H1 (cell line): Measurements from ENCODE around the gene ZNF281. TPM values are rescaled to one million over a fixed set of nuclear protein-coding genes. Genes with fewer than 3 reads are reported as not detected.

Experiments used
- CTCF ChIA-PET: fragments of 300-600 bp; sonication (Branson Sonifier 250); formaldehyde crosslinking; loops from one replicate; lab custom pipeline; 2021; ENCODE audit not compliant: partially characterized antibody; lab: Charles Lee
- POLR2A ChIA-PET: fragments of 300-600 bp; sonication (Branson Sonifier 250); formaldehyde crosslinking; loops from one replicate; lab custom pipeline; 2021; ENCODE audit warnings: inconsistent platforms; ENCODE audit not compliant: partially characterized antibody; lab: Charles Lee
- DNase-seq, 2 experiments: peaks; one replicate each; pipeline versions ENCODE4 v3.0.0 to v3.0.0-alpha.2; 2010 to 2022; ENCODE audit warnings: low spot score in 2 of 2, low read depth in 1 of 2, mixed read lengths in 1 of 2
- FAIRE-seq: peaks from 2 replicates; lab custom pipeline; 2011; peaks lifted over from hg19 to GRCh38; lab: Jason Lieb, UNC
- H2AFZ ChIP-seq: 2 replicates; pipeline ENCODE4 v1.8.1; 2012; ENCODE audit warnings: low read length, inconsistent platforms
- H2AK5ac ChIP-seq: 2 replicates; pipeline ENCODE4 v1.6.1; 2013; ENCODE audit warnings: low read depth, low read length
- H2BK120ac ChIP-seq: replicated peaks from 2 replicates; pipeline ENCODE3; 2013; ENCODE audit warnings: low read depth, low read length, inconsistent platforms
- H2BK12ac ChIP-seq: 2 replicates; pipeline ENCODE4 v1.6.1; 2013; ENCODE audit warnings: low read depth, low read length
- H2BK15ac ChIP-seq: 2 replicates; pipeline ENCODE4 v1.6.1; 2013; ENCODE audit warnings: low read length
- H2BK20ac ChIP-seq: 2 replicates; pipeline ENCODE4 v1.6.1; 2013; ENCODE audit warnings: low read length
- H2BK5ac ChIP-seq: 2 replicates; pipeline ENCODE4 v1.6.1; 2013; ENCODE audit warnings: low read depth, low read length
- H3K14ac ChIP-seq: 2 replicates; pipeline ENCODE4 v1.6.1; 2013; ENCODE audit warnings: inconsistent platforms; ENCODE audit not compliant: insufficient read length
- H3K18ac ChIP-seq: 2 replicates; pipeline ENCODE4 v1.6.1; 2013; ENCODE audit warnings: low read length; ENCODE audit errors: extremely low read depth
- H3K23ac ChIP-seq: 2 replicates; pipeline ENCODE4 v1.6.1; 2013; ENCODE audit warnings: inconsistent platforms; ENCODE audit not compliant: insufficient read length
- H3K23me2 ChIP-seq: 2 replicates; pipeline ENCODE4 v1.6.1; 2013; ENCODE audit warnings: low read depth, low read length
- H3K27ac ChIP-seq: 2 replicates; pipeline ENCODE4 v1.6.1; 2011; ENCODE audit warnings: low read depth, low read length, inconsistent platforms
- H3K27me3 ChIP-seq, 4 experiments: replicated peaks in 1 of 4; 1 replicate in 1 of 4; 2 replicates in 3 of 4; pipeline versions ENCODE4 v1.6.1 to v1.8.1; 2011 to 2013; ENCODE audit warnings: low read length in 3 of 4, mild to moderate bottlenecking in 3 of 4, inconsistent platforms in 2 of 4, mixed read lengths in 2 of 4, moderate library complexity in 1 of 4; ENCODE audit not compliant: control insufficient read depth in 3 of 4, insufficient read depth in 3 of 4; ENCODE audit errors: extremely low read depth in 1 of 4
- H3K36me3 ChIP-seq, 4 experiments: 2 replicates each; pipeline versions ENCODE4 v1.6.1 to v1.8.1; 2011 to 2013; ENCODE audit warnings: mild to moderate bottlenecking in 4 of 4, low read length in 3 of 4, moderate library complexity in 2 of 4, control low read depth in 1 of 4, inconsistent platforms in 1 of 4; ENCODE audit not compliant: insufficient read depth in 4 of 4, control insufficient read depth in 2 of 4
- H3K4ac ChIP-seq: replicated peaks from 2 replicates; pipeline ENCODE3; 2013; ENCODE audit warnings: low read length, low read depth, mixed read lengths, inconsistent platforms; ENCODE audit not compliant: insufficient read length
- H3K4me1 ChIP-seq, 4 experiments: replicated peaks in 1 of 4; 1 replicate in 1 of 4; 2 replicates in 3 of 4; pipeline versions ENCODE4 v1.6.1 to v1.8.1; 2011 to 2013; ENCODE audit warnings: low read length in 3 of 4, inconsistent platforms in 2 of 4, mixed read lengths in 1 of 4; ENCODE audit not compliant: insufficient read depth in 4 of 4, control insufficient read depth in 3 of 4
- H3K4me2 ChIP-seq, 2 experiments: 2 replicates each; pipeline versions ENCODE4 v1.6.1 to v1.8.1; 2011 to 2013; ENCODE audit warnings: low read depth in 2 of 2, low read length in 2 of 2, control low read depth in 1 of 2, inconsistent platforms in 1 of 2, mild to moderate bottlenecking in 1 of 2; ENCODE audit not compliant: insufficient read depth in 1 of 2
- H3K4me3 ChIP-seq, 4 experiments: fragments of 200-600, 300-600 bp in 1 of 4; sonication (generic), shearing (Covaris generic), sonication (Bioruptor Twin) in 1 of 4; 2 replicates each; pipeline versions ENCODE4 v1.5.1 to v1.8.1; 2011 to 2016; ENCODE audit warnings: low read length in 4 of 4, low read depth in 3 of 4, control low read depth in 2 of 4, inconsistent platforms in 2 of 4, mild to moderate bottlenecking in 2 of 4, mixed read lengths in 1 of 4, moderate library complexity in 1 of 4; ENCODE audit not compliant: insufficient read depth in 2 of 4; ENCODE audit errors: extremely low read depth in 1 of 4
- H3K56ac ChIP-seq: replicated peaks from 2 replicates; pipeline ENCODE3; 2013; ENCODE audit warnings: low read depth, mild to moderate bottlenecking, mixed read lengths, low read length, inconsistent platforms; ENCODE audit not compliant: insufficient read length
- H3K79me1 ChIP-seq: 2 replicates; pipeline ENCODE4 v1.6.1; 2013; ENCODE audit warnings: low read depth, low read length, control low read depth
- H3K79me2 ChIP-seq, 2 experiments: 2 replicates each; pipeline versions ENCODE4 v1.6.1 to v1.8.1; 2012 to 2013; ENCODE audit warnings: low read length in 2 of 2, mild to moderate bottlenecking in 2 of 2, inconsistent platforms in 1 of 2; ENCODE audit not compliant: insufficient read depth in 2 of 2, control insufficient read depth in 1 of 2
- H3K9ac ChIP-seq, 4 experiments: replicated peaks in 1 of 4; 1 replicate in 1 of 4; 2 replicates in 3 of 4; pipeline versions ENCODE4 v1.6.1 to v1.8.1; 2011 to 2013; ENCODE audit warnings: low read depth in 3 of 4, low read length in 3 of 4, control low read depth in 2 of 4, mild to moderate bottlenecking in 2 of 4, moderate library complexity in 2 of 4, inconsistent platforms in 1 of 4; ENCODE audit errors: extremely low read depth in 1 of 4
- H3K9me3 ChIP-seq, 2 experiments: 2 replicates each; pipeline versions ENCODE4 v1.6.1 to v1.8.1; 2012 to 2013; ENCODE audit warnings: mild to moderate bottlenecking in 2 of 2, moderate library complexity in 2 of 2, control low read depth in 1 of 2, inconsistent platforms in 1 of 2, low read depth in 1 of 2, low read length in 1 of 2, mixed read lengths in 1 of 2; ENCODE audit not compliant: insufficient read depth in 2 of 2
- H4K20me1 ChIP-seq, 2 experiments: replicated peaks in 1 of 2; 2 replicates each; pipeline versions ENCODE3 to v1.8.1; 2011 to 2013; ENCODE audit warnings: inconsistent platforms in 2 of 2, low read length in 2 of 2, mild to moderate bottlenecking in 1 of 2; ENCODE audit not compliant: insufficient read depth in 2 of 2, control insufficient read depth in 1 of 2
- H4K5ac ChIP-seq: 2 replicates; pipeline ENCODE4 v1.6.1; 2013; ENCODE audit warnings: low read length, low read depth, mixed read lengths, inconsistent platforms; ENCODE audit not compliant: insufficient read length
- H4K8ac ChIP-seq: 2 replicates; pipeline ENCODE4 v1.8.0; 2013; ENCODE audit warnings: mild to moderate bottlenecking, moderate library complexity, low read length, inconsistent platforms; ENCODE audit not compliant: insufficient read depth; ENCODE audit errors: extremely low read depth
- H4K91ac ChIP-seq: replicated peaks from 2 replicates; pipeline ENCODE3; 2013; ENCODE audit warnings: low read length, mixed read lengths, inconsistent platforms; ENCODE audit not compliant: insufficient read length
- ASH2L ChIP-seq: fragments of 200-600, 300-600 bp; sonication (generic); IDR thresholded peaks from one replicate; pipeline ENCODE4 v1.7.1; 2017; ENCODE audit warnings: low read length
- CHD2 ChIP-seq: IDR thresholded peaks from 2 replicates; pipeline ENCODE4 v1.6.1; 2012; ENCODE audit warnings: low read length, improper control_type of control experiment
- EP300 ChIP-seq, 2 experiments: IDR thresholded peaks; 1 replicate in 1 of 2; 2 replicates in 1 of 2; pipeline ENCODE4 v1.6.1; 2011 to 2012; ENCODE audit warnings: low read depth in 2 of 2, low read length in 2 of 2, mild to moderate bottlenecking in 2 of 2, borderline replicate concordance in 1 of 2, inconsistent platforms in 1 of 2, moderate library complexity in 1 of 2
- EZH2 ChIP-seq: fragments of 200-600 bp; sonication (generic); IDR thresholded peaks from 2 replicates; pipeline ENCODE4 v1.7.1; 2012; ENCODE audit warnings: low read depth, mild to moderate bottlenecking, moderate library complexity, low read length, inconsistent platforms; ENCODE audit not compliant: severe bottlenecking
- GABPA ChIP-seq: IDR thresholded peaks from 2 replicates; pipeline ENCODE4 v1.6.1; 2011; ENCODE audit warnings: mild to moderate bottlenecking, low read length, moderate library complexity, borderline replicate concordance; ENCODE audit not compliant: insufficient read depth
- JUND ChIP-seq: IDR thresholded peaks from 2 replicates; pipeline ENCODE4 v1.6.1; 2011; ENCODE audit warnings: mild to moderate bottlenecking, improper control_type of control experiment, low read length
- KDM4A ChIP-seq: IDR thresholded peaks from one replicate; pipeline ENCODE4 v1.7.1; 2012; ENCODE audit warnings: low read depth, mild to moderate bottlenecking, moderate library complexity, low read length, inconsistent platforms; ENCODE audit not compliant: severe bottlenecking
- KDM5A ChIP-seq: fragments of 200-600 bp; IDR thresholded peaks from 2 replicates; pipeline ENCODE4 v1.7.1; 2012; ENCODE audit warnings: mild to moderate bottlenecking, low read length, inconsistent platforms, mixed read lengths
- MAX ChIP-seq: IDR thresholded peaks from 2 replicates; pipeline ENCODE4 v1.6.1; 2012; ENCODE audit warnings: inconsistent platforms
- POLR2AphosphoS5 ChIP-seq: IDR thresholded peaks from 2 replicates; pipeline ENCODE4 v1.6.1; 2011; ENCODE audit warnings: low read depth, low read length
- SAP30 ChIP-seq: fragments of 300-600 bp; sonication (generic); IDR thresholded peaks from 2 replicates; pipeline ENCODE4 v1.7.1; 2012; ENCODE audit warnings: low read length, moderate library complexity, mild to moderate bottlenecking, inconsistent platforms; ENCODE audit not compliant: insufficient read depth, insufficient replicate concordance
- SRF ChIP-seq: IDR thresholded peaks from 2 replicates; pipeline ENCODE4 v1.6.1; 2011; ENCODE audit warnings: mild to moderate bottlenecking, low read depth, low read length, moderate library complexity
- whole genome bisulfite sequencing, 2 experiments: shearing (Covaris generic) in 1 of 2; methylation state at CpG; one replicate each; pipeline versions ENCODE4 v1.1.6 to v1.1.7; 2013 to 2015; ENCODE audit warnings: low lambda C conversion rate in 2 of 2, mixed read lengths in 2 of 2, inconsistent platforms in 1 of 2, low coverage in 1 of 2, missing lambda C conversion rate in 1 of 2; ENCODE audit not compliant: insufficient replicate concordance in 2 of 2, insufficient coverage in 1 of 2, insufficient read length in 1 of 2; ENCODE audit errors: extremely low coverage in 1 of 2, missing lambda C conversion rate in 1 of 2; 5-methylcytosine and 5-hydroxymethylcytosine counted together
- polyA plus RNA-seq, 7 experiments: library from polyadenylated mRNA; depleted of rRNA in 3 of 7; stranded (reverse) in 5 of 7; unstranded in 2 of 7; fragments of >200 nt in 5 of 7; fragments of 200-250 nt in 2 of 7; gene quantifications; 1 replicate in 5 of 7; 2 replicates in 1 of 7; 4 replicates in 1 of 7; pipeline versions ENCODE4 v1.2.1 to v1.2.3, GENCODE V29; 2011 to 2013; ENCODE audit warnings: missing spikeins in 2 of 7, mixed read lengths in 2 of 7
- total RNA-seq: library from RNA; stranded (reverse); fragmentation: NEBNext Ultra II Directional; extraction: Animal tissue kit (Norgen Biotek cat#: 25700); gene quantifications from 2 replicates; pipeline ENCODE4 v1.2.1, GENCODE V29; 2021

Gene ZNF281
- total and polyA plus RNA-seq, 2 of the 8 experiments (the other 6 are each of a cell fraction or from before 2014, with no cell fraction given), result 19.5 to 61.4 TPM

- Histone ChIP-seq H3K27ac (peak overlapping the region; percentile 59), H2BK120ac (peak overlapping the region; percentile 95), H3K23ac (no peak overlapping the region), H3K9ac (no peak overlapping the region), H3K4me1 (peaks cover 4 to 36% (median 23%) of the 10 kb centered on the region in 4 experiments; a peak in 6 of 7 replicates), H4K20me1 (no peaks in the 10 kb centered on the region), H3K9me3 (no peaks in the 10 kb centered on the region), H2BK20ac (peak overlapping the region; percentile 76; the same call in 1 of the 2 replicates), H2BK12ac (peak overlapping the region; percentile 93), H3K23me2 (no peaks in the 10 kb centered on the region), H3K27me3 (no peaks in the 10 kb centered on the region), H3K79me2 (no peaks in the 10 kb centered on the region), H4K8ac (no peak overlapping the region), H3K4me2 (peak overlapping the region; percentile 59 to 60; a peak in 3 of 4 replicates), H2BK15ac (no peak overlapping the region), H2BK5ac (peak overlapping the region; percentile 92; the same call in 1 of the 2 replicates), H4K91ac (peak overlapping the region; percentile 93), H3K18ac (peak overlapping the region; percentile 90), H2AFZ (no peak overlapping the region), H2AK5ac (no peak overlapping the region; the same call in 1 of the 2 replicates), H3K4ac (peak overlapping the region; percentile 58), H3K79me1 (no peaks in the 10 kb centered on the region), H3K36me3 (peaks cover 0 to 5% (median 2%) of the 10 kb centered on the region in 4 experiments; a peak in 4 of 8 replicates), H3K14ac (no peak overlapping the region), H3K4me3 (peak overlapping the region in 1 of 4 experiments; percentile 48; a peak in 1 of 8 replicates), H4K5ac (peak overlapping the region; percentile 71), H3K56ac (no peak overlapping the region)
- ChIA-PET POLR2A (interaction anchor here (0.6 to 5.0 kb wide), 13 partner anchors 9 to 66 kb away, joined by 3 to 51 read pairs (median 7); partner anchors contain the start of gene ZNF281), CTCF (interaction anchor here (0.6 to 5.1 kb wide), 8 partner anchors 8 to 83 kb away, joined by 3 to 36 read pairs (median 3); no protein-coding TSS in a partner anchor)
- 39% methylated on average over 5 of the region's 5 CpGs; no CpG with 5 or more reads in 1 of the 2 experiments for WGBS, 2 experiments
- no peak for FAIRE-seq
- DNase-seq, result no peak
- TF ChIP-seq ASH2L (no peak), CHD2 (no peak), EP300 (IDR thresholded peaks at IDR 0.05; ENCODE audit: borderline replicate concordance in 1 of 2, low read depth in 2 of 2, low read length in 2 of 2) (no peak), KDM4A (no peak), KDM5A (no peak), SRF (no peak), EZH2 (no peak), MAX (no peak), GABPA (no peak), SAP30 (no peak), POLR2AphosphoS5 (no peak), JUND (no peak)
Measured at GRCh38 chr1:200363264-200363933, 46.4 kb downstream of the ZNF281 start.
